ENCODE data around the gene TTLL11. TPM values are rescaled to one million over a fixed set of nuclear protein-coding genes. Genes with fewer than 3 reads are reported as not detected.

Gene TTLL11
- total and polyA plus RNA-seq, 2 of the 8 experiments (the other 6 are each of a cell fraction or from before 2014, with no cell fraction given) = 0.56 to 0.80 TPM

DNA sequence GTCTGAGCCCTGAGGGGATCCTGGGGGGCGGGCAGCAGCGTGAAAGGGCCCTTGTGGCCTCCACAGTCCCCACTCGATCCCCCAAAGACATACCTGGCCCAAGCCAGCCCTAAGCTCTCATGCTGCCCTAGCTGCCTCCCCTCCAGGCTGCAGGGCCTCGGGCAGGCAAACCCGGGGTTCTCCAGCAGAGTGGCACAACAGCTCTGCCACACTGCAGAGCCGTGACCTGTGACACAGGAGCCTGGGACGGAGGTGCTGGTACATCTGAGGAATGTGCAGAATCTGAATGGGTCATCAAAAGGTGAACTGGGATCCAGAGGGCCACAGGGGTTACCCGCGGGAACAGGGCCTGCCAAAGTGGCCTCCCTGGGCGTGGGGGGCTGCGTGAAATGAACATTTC, 278.5 kb downstream of the TTLL11 start:
- H2BK5ac ChIP-seq (ENCODE audit: low read depth, low read length) = no peak overlapping the region
- H2BK15ac ChIP-seq (ENCODE audit: low read length) = no peak overlapping the region; the same call in 1 of the 2 replicates
- peaks cover 3% of the 10 kb centered on the region; the same call in 1 of the 2 replicates for H3K79me1 ChIP-seq (ENCODE audit: low read depth, low read length)
- no peak overlapping the region for H4K5ac ChIP-seq (ENCODE audit: insufficient read length, low read depth, low read length)
- DNase-seq (ENCODE audit: low read depth in 1 of 2, low spot score in 2 of 2) (no peak), FAIRE-seq (no peak)
- H3K36me3 ChIP-seq (ENCODE audit: control insufficient read depth in 2 of 4, insufficient read depth in 4 of 4, low read length in 3 of 4) = no peaks in the 10 kb centered on the region
- no peak overlapping the region for H3K4me3 ChIP-seq (ENCODE audit: extremely low read depth in 1 of 4, insufficient read depth in 2 of 4, low read depth in 3 of 4, low read length in 4 of 4)
- H3K9ac ChIP-seq (replicated peaks in 1 of 4; ENCODE audit: extremely low read depth in 1 of 4, low read depth in 3 of 4, low read length in 3 of 4) = no peak overlapping the region
- peaks cover 6 to 22% (median 12%) of the 10 kb centered on the region in 4 experiments for H3K4me1 ChIP-seq (replicated peaks in 1 of 4; ENCODE audit: control insufficient read depth in 3 of 4, insufficient read depth in 4 of 4, low read length in 3 of 4)
- H2BK12ac ChIP-seq (ENCODE audit: low read depth, low read length) = no peak overlapping the region
- no peak overlapping the region for H3K4me2 ChIP-seq (ENCODE audit: insufficient read depth in 1 of 2, low read depth in 2 of 2, low read length in 2 of 2)
- peaks cover 0 to 2% of the 10 kb centered on the region in 2 experiments for H4K20me1 ChIP-seq (replicated peaks in 1 of 2; ENCODE audit: control insufficient read depth in 1 of 2, insufficient read depth in 2 of 2, low read length in 2 of 2)
- no peak overlapping the region for H2AFZ ChIP-seq (ENCODE audit: low read length)
- CTCF ChIA-PET (ENCODE audit: partially characterized antibody) = interaction anchor here (1.3 to 2.4 kb wide), 5 partner anchors 9 to 194 kb away, joined by 3 to 7 read pairs (median 4); no protein-coding TSS in a partner anchor
- no peak overlapping the region for H3K56ac ChIP-seq (replicated peaks; ENCODE audit: insufficient read length, low read depth, low read length)
- H4K91ac ChIP-seq (replicated peaks; ENCODE audit: insufficient read length, low read length) = peak overlapping the region; percentile 44
- no peak overlapping the region for H3K18ac ChIP-seq (ENCODE audit: extremely low read depth, low read length)
- no peaks in the 10 kb centered on the region; the same call in 1 of the 2 replicates for H3K23me2 ChIP-seq (ENCODE audit: low read depth, low read length)
- no peak overlapping the region for H2BK20ac ChIP-seq (ENCODE audit: low read length)
- no peak overlapping the region for H3K23ac ChIP-seq (ENCODE audit: insufficient read length)
- no peak overlapping the region for H3K27ac ChIP-seq (ENCODE audit: low read depth, low read length)
- H4K8ac ChIP-seq (ENCODE audit: extremely low read depth, insufficient read depth, low read length) = no peak overlapping the region; the same call in 1 of the 2 replicates
- no peak overlapping the region for H2AK5ac ChIP-seq (ENCODE audit: low read depth, low read length)
- peak overlapping the region; percentile 61 for H3K4ac ChIP-seq (replicated peaks; ENCODE audit: insufficient read length, low read depth, low read length)
- WGBS, 2 experiments (ENCODE audit: extremely low coverage in 1 of 2, insufficient coverage in 1 of 2, insufficient read length in 1 of 2, insufficient replicate concordance in 2 of 2, low coverage in 1 of 2, low lambda C conversion rate in 2 of 2, missing lambda C conversion rate in 1 of 2) = 81% methylated on average over 11 of the region's 11 CpGs; no CpG with 5 or more reads in 1 of the 2 experiments
- H2BK120ac ChIP-seq (replicated peaks; ENCODE audit: low read depth, low read length) = no peak overlapping the region
- no peak overlapping the region for H3K14ac ChIP-seq (ENCODE audit: insufficient read length)
- no peaks in the 10 kb centered on the region for H3K79me2 ChIP-seq (ENCODE audit: control insufficient read depth in 1 of 2, insufficient read depth in 2 of 2, low read length in 2 of 2)
- no peaks in the 10 kb centered on the region for H3K27me3 ChIP-seq (replicated peaks in 1 of 4; ENCODE audit: control insufficient read depth in 3 of 4, extremely low read depth in 1 of 4, insufficient read depth in 3 of 4, low read length in 3 of 4)
- POLR2A ChIA-PET (ENCODE audit: partially characterized antibody) = interaction anchor here (1.5 kb wide), 1 partner anchor 9 kb away, joined by 4 read pairs; no protein-coding TSS in a partner anchor
- H3K9me3 ChIP-seq (ENCODE audit: insufficient read depth in 2 of 2, low read depth in 1 of 2, low read length in 1 of 2) = no peaks in the 10 kb centered on the region
- TF ChIP-seq EGR1 (IDR thresholded peaks at IDR 0.05; ENCODE audit: borderline replicate concordance, low read depth, low read length) (no peak), EZH2 (IDR thresholded peaks at IDR 0.05; ENCODE audit: low read depth, low read length, severe bottlenecking) (no peak), BRCA1 (IDR thresholded peaks at IDR 0.05; ENCODE audit: low read depth, low read length) (no peak), HDAC2 (IDR thresholded peaks at IDR 0.05; ENCODE audit: borderline replicate concordance in 1 of 2, low read depth in 2 of 2, low read length in 2 of 2) (no peak), MAFK (IDR thresholded peaks at IDR 0.05; ENCODE audit: low read depth, low read length) (no peak), CBX8 (IDR thresholded peaks at IDR 0.05; ENCODE audit: borderline replicate concordance, low read depth, low read length) (no peak), BCL11A (IDR thresholded peaks at IDR 0.05; ENCODE audit: low read depth in 2 of 2, low read length in 2 of 2) (no peak), JUND (IDR thresholded peaks at IDR 0.05; ENCODE audit: low read length) (no peak), RXRA (IDR thresholded peaks at IDR 0.05; ENCODE audit: insufficient read depth, low read depth, low read length) (no peak), SIX5 (IDR thresholded peaks at IDR 0.05; ENCODE audit: low read depth, low read length) (no peak), JUN (IDR thresholded peaks at IDR 0.05; ENCODE audit: low read depth, low read length) (no peak)
- TF ChIP-seq, protein P1, sequence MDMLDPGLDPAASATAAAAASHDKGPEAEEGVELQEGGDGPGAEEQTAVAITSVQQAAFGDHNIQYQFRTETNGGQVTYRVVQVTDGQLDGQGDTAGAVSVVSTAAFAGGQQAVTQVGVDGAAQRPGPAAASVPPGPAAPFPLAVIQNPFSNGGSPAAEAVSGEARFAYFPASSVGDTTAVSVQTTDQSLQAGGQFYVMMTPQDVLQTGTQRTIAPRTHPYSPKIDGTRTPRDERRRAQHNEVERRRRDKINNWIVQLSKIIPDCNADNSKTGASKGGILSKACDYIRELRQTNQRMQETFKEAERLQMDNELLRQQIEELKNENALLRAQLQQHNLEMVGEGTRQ (IDR thresholded peaks at IDR 0.05; ENCODE audit: low read length) = no peak

Measured in H1 (cell line).